Activated naive CD4-positive, alpha-beta T cell treated with anti-CD3 and anti-CD28 coated beads, Interleukin-2, amount 10 ng/mL, durations not matched to agents 7 days and 5 days (primary cell): Measurements from ENCODE around the gene ASIP.
"Not testable (repeated sequence)": the region's sequence is repeated elsewhere in the genome, so short reads cannot be mapped to it uniquely, and the experiment has no call there.

ENCODE experiments used
- CTCF ChIA-PET: fragments of 350-600 bp; sonication (Branson Sonifier 250); formaldehyde crosslinking; loops from one replicate; lab custom pipeline; 2021; ENCODE audit warnings: antibody characterized with exemption; lab: Charles Lee
- DNase-seq: peaks from one replicate; pipeline ENCODE4 v3.0.0-alpha.2; 2020
- H3K27ac Mint-ChIP-seq: one replicate; pipeline ENCODE4 v1.8.0; 2021; ENCODE audit warnings: mild to moderate bottlenecking, moderate library complexity, mixed read lengths
- H3K27me3 Mint-ChIP-seq: one replicate; pipeline ENCODE4 v1.8.0; 2021; ENCODE audit warnings: mild to moderate bottlenecking, mixed read lengths
- H3K36me3 Mint-ChIP-seq: one replicate; pipeline ENCODE4 v1.8.0; 2021; ENCODE audit warnings: mixed read lengths
- H3K4me1 Mint-ChIP-seq: one replicate; pipeline ENCODE4 v1.8.0; 2021; ENCODE audit warnings: mixed read lengths
- H3K4me3 Mint-ChIP-seq: one replicate; pipeline ENCODE4 v1.8.0; 2021; ENCODE audit warnings: mild to moderate bottlenecking, moderate library complexity, mixed read lengths
- H3K9me3 Mint-ChIP-seq: one replicate; pipeline ENCODE4 v1.8.0; 2021; ENCODE audit warnings: mixed read lengths

The ASIP gene

DNA sequence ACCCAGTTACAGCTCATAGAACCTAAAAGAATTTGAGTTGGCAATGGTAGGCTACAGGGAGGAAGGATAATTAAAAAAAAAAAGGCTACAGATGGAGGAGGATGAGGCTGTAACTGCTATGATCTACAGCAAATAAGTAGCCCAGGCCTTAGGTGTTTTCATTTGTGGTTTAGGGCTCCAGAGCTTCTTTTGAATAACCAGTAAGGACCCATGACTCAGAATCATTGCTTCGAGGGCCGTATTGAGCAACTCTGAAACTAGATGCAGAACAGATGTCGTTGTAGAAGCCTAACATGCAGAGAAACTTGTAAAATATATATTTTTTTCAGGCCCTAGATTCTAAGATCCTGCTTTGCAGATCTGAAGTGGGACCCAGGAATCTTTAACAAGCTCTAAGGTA is 19.0 kb upstream of the ASIP start:
- Mint-ChIP-seq H3K9me3 (no peaks in the 10 kb centered on the region), H3K36me3 (no peaks in the 10 kb centered on the region), H3K4me1 (no peaks in the 10 kb centered on the region), H3K27ac (no peak overlapping the region), H3K27me3 (peaks cover 20% of the 10 kb centered on the region), H3K4me3 (no peak overlapping the region)
- CTCF ChIA-PET, result interaction anchor here (1.0 kb wide), 1 partner anchor 27 kb away, joined by 3 read pairs; no protein-coding TSS in a partner anchor
- no peak for DNase-seq

- CTCF ChIA-PET, H3K4me1 Mint-ChIP-seq, H3K4me3 Mint-ChIP-seq: not testable (repeated sequence)
Observed at GRCh38 chr20:34224251-34224650, 17.0 kb upstream of the ASIP start.

DNA sequence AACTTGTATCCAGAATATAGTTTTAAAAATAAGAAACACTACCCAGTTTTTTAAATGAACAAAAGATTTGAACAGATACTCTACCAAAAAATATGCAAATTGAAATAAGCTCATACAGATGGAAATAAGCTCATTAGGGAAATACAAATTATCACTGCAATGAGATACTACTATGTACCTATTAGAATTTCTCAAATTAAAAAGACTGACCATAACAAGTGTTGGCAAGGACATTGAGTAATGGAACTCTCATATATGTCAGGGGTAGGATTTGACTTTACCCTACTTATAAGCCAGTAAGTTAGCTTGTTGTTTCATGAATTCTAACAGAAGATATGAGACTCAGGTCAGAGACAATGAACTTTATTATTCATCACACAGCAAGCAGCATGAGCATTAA is 9.6 kb upstream of the ASIP start:
- Mint-ChIP-seq H3K4me1 (no peaks in the 10 kb centered on the region), H3K4me3 (no peak overlapping the region), H3K27me3 (peaks cover 15% of the 10 kb centered on the region), H3K36me3 (no peaks in the 10 kb centered on the region), H3K9me3 (peaks cover 2% of the 10 kb centered on the region), H3K27ac (no peak overlapping the region)
- CTCF ChIA-PET, result interaction anchor here (0.6 kb wide), 1 partner anchor 537 kb away, joined by 3 read pairs; no protein-coding TSS in a partner anchor
- no peak for DNase-seq

More at GRCh38 chr20:34224251-34224650, 17.0 kb upstream of the ASIP start:
- H3K36me3 Mint-ChIP-seq, H3K9me3 Mint-ChIP-seq, DNase-seq, H3K27ac Mint-ChIP-seq: not testable (repeated sequence)
- H3K27me3 Mint-ChIP-seq, result peaks cover 13% of the 10 kb centered on the region

- Mint-ChIP-seq H3K9me3 (peaks cover 6% of the 10 kb centered on the region), H3K27ac (no peak overlapping the region), H3K4me3 (no peak overlapping the region), H3K4me1 (no peaks in the 10 kb centered on the region), H3K36me3 (peaks cover 2% of the 10 kb centered on the region), H3K27me3 (peaks cover 15% of the 10 kb centered on the region)
- no peak for DNase-seq
- CTCF ChIA-PET, result no interaction called here
Observed at GRCh38 chr20:34232494-34233087, 8.6 kb upstream of the ASIP start.

- H3K27ac Mint-ChIP-seq, result no peak overlapping the region
- DNase-seq, result no peak
- no peaks in the 10 kb centered on the region for H3K4me1 Mint-ChIP-seq
- H3K9me3 Mint-ChIP-seq, result peaks cover 16% of the 10 kb centered on the region
- CTCF ChIA-PET, result no interaction called here
- peaks cover 22% of the 10 kb centered on the region for H3K27me3 Mint-ChIP-seq
- no peak overlapping the region for H3K4me3 Mint-ChIP-seq
- H3K36me3 Mint-ChIP-seq, result peaks cover 8% of the 10 kb centered on the region
Observed at GRCh38 chr20:34233687-34234086, 7.5 kb upstream of the ASIP start.

GRCh38 chr20:34235875-34236274 is 5.3 kb upstream of the ASIP start:
- Mint-ChIP-seq H3K27ac (no peak overlapping the region), H3K4me3 (no peak overlapping the region), H3K4me1 (peaks cover 15% of the 10 kb centered on the region), H3K9me3 (peaks cover 16% of the 10 kb centered on the region), H3K27me3 (peaks cover 34% of the 10 kb centered on the region), H3K36me3 (peaks cover 11% of the 10 kb centered on the region)
- DNase-seq, result no peak
- CTCF ChIA-PET, result no interaction called here

- H3K36me3 Mint-ChIP-seq, result peaks cover 11% of the 10 kb centered on the region
- DNase-seq, result no peak
- peaks cover 16% of the 10 kb centered on the region for H3K9me3 Mint-ChIP-seq
- H3K27ac Mint-ChIP-seq, result no peak overlapping the region
- no peak overlapping the region for H3K4me3 Mint-ChIP-seq
- H3K4me1 Mint-ChIP-seq, result peaks cover 28% of the 10 kb centered on the region
- CTCF ChIA-PET, result no interaction called here
- peaks cover 32% of the 10 kb centered on the region for H3K27me3 Mint-ChIP-seq
Observed at GRCh38 chr20:34237942-34238341, 3.3 kb upstream of the ASIP start.

DNA sequence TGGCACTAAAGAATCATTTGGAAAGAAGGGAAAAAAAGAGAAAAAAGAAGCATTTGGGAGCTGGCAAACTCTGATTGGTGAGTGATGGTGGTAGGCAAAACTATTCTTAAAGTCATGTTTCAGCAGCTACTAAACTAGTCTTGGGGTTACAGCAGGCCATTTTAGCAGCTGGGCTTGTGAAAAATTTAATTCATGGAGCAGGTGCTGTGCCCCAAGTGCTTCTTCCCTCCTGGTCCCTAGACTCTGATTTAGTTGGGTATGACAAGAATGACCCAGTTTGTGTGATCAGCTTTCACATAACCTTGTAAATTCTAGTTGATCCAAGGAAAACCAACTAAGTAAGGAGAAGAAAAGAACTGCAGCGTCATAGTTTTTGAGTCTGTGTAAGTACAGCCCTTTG is 1.1 kb upstream of the ASIP start:
- peaks cover 11% of the 10 kb centered on the region for H3K36me3 Mint-ChIP-seq
- H3K4me3 Mint-ChIP-seq, result no peak overlapping the region
- peaks cover 14% of the 10 kb centered on the region for H3K9me3 Mint-ChIP-seq
- peaks cover 28% of the 10 kb centered on the region for H3K4me1 Mint-ChIP-seq
- H3K27ac Mint-ChIP-seq, result no peak overlapping the region
- peaks cover 29% of the 10 kb centered on the region for H3K27me3 Mint-ChIP-seq
- CTCF ChIA-PET, result interaction anchor here (1.4 to 1.5 kb wide), 2 partner anchors 10 to 73 kb away, joined by 3 to 4 read pairs; no protein-coding TSS in a partner anchor
- no peak for DNase-seq

GRCh38 chr20:34242015-34242414 is 792 bp downstream of the ASIP start:
- peaks cover 14% of the 10 kb centered on the region for H3K9me3 Mint-ChIP-seq
- peaks cover 28% of the 10 kb centered on the region for H3K4me1 Mint-ChIP-seq
- H3K4me3 Mint-ChIP-seq, DNase-seq, H3K27ac Mint-ChIP-seq, CTCF ChIA-PET: not testable (repeated sequence)
- peaks cover 19% of the 10 kb centered on the region for H3K27me3 Mint-ChIP-seq
- peaks cover 11% of the 10 kb centered on the region for H3K36me3 Mint-ChIP-seq

DNA sequence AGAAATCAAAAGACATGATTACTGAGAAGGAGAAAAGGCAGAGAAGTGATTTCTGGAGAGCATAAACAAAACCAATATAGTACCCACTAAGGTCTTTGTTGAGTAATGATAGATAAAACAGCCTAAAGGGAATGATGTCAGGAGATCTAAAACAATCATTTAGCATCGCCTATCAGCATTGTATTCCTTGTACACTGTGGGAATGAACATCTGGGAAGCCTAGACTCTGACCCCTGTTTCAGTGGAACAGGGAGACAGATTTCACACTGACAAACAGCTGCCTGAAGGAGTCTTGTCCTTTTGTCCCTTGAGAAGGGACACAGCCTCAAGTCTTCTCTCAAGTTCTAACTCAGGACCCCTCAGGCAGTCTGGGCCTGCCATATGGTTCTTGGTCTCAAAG is 1.7 kb downstream of the ASIP start:
- Mint-ChIP-seq H3K27ac (no peak overlapping the region), H3K9me3 (peaks cover 7% of the 10 kb centered on the region)

GRCh38 chr20:34243377-34243776 is 2.2 kb downstream of the ASIP start:
- Mint-ChIP-seq H3K27me3 (peaks cover 15% of the 10 kb centered on the region), H3K27ac (no peak overlapping the region), H3K9me3 (peaks cover 2% of the 10 kb centered on the region), H3K36me3 (peaks cover 4% of the 10 kb centered on the region), H3K4me1 (peaks cover 31% of the 10 kb centered on the region), H3K4me3 (no peak overlapping the region)
- DNase-seq, result no peak
- CTCF ChIA-PET, result no interaction called here

More for the DNA sequence above, 1.7 kb downstream of the ASIP start:
- DNase-seq, result no peak
- Mint-ChIP-seq H3K4me1 (peaks cover 28% of the 10 kb centered on the region), H3K27me3 (peaks cover 19% of the 10 kb centered on the region), H3K4me3 (no peak overlapping the region), H3K36me3 (peaks cover 9% of the 10 kb centered on the region)
- CTCF ChIA-PET, result interaction anchor here (0.6 kb wide), 1 partner anchor 101 kb away, joined by 4 read pairs; no protein-coding TSS in a partner anchor

DNA sequence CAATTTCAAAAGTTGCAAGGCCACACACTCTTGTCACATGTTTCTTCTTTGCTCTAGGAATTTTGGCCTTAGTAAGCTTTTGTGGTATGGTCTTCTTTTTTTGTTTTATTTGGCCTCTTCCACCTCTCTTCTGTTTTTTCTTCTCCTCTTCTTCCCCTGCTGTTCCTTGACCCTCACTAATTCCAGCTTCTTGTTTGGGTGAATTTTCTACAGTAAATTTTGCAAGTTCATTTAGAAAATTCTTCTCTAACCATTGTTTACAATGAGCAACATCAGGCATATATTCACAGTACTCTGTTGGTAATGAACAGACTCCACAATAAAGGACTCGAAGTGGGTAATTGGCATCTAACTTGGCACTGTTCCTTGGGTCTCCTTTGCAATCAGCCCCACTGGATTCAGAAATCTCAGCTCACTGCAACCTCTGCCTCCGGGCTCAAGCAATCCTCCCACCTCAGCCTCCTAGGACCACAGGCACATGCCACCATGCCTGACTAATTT is 5.0 kb downstream of the ASIP start:
- H3K4me3 Mint-ChIP-seq, result no peak overlapping the region
- no peak for DNase-seq
- peaks cover 25% of the 10 kb centered on the region for H3K4me1 Mint-ChIP-seq
- no peak overlapping the region for H3K27ac Mint-ChIP-seq
- H3K36me3 Mint-ChIP-seq, result no peaks in the 10 kb centered on the region
- no peaks in the 10 kb centered on the region for H3K27me3 Mint-ChIP-seq
- no peaks in the 10 kb centered on the region for H3K9me3 Mint-ChIP-seq
- CTCF ChIA-PET, result interaction anchor here (0.8 kb wide), 1 partner anchor 56 kb away, joined by 3 read pairs; no protein-coding TSS in a partner anchor

- peak overlapping the region; percentile 70 for H3K27ac Mint-ChIP-seq
- peak; percentile 32 for DNase-seq
- no peak overlapping the region for H3K4me3 Mint-ChIP-seq
- peaks cover 15% of the 10 kb centered on the region for H3K4me1 Mint-ChIP-seq
- CTCF ChIA-PET, result interaction anchor here (0.6 to 1.2 kb wide), 4 partner anchors 9 to 373 kb away, joined by 3 to 4 read pairs (median 3); no protein-coding TSS in a partner anchor
- H3K36me3 Mint-ChIP-seq, result no peaks in the 10 kb centered on the region
- H3K27me3 Mint-ChIP-seq, result no peaks in the 10 kb centered on the region
- H3K9me3 Mint-ChIP-seq, result no peaks in the 10 kb centered on the region
Observed at GRCh38 chr20:34249291-34249690, 8.1 kb downstream of the ASIP start.

GRCh38 chr20:34250005-34250404 is 8.8 kb downstream of the ASIP start:
- Mint-ChIP-seq H3K36me3 (no peaks in the 10 kb centered on the region), H3K27me3 (no peaks in the 10 kb centered on the region), H3K4me1 (peaks cover 15% of the 10 kb centered on the region), H3K27ac (no peak overlapping the region), H3K9me3 (no peaks in the 10 kb centered on the region), H3K4me3 (no peak overlapping the region)
- CTCF ChIA-PET, result interaction anchor here (1.0 to 1.2 kb wide), 2 partner anchors 10 to 28 kb away, joined by 3 read pairs; no protein-coding TSS in a partner anchor
- DNase-seq, result no peak

- no peaks in the 10 kb centered on the region for H3K27me3 Mint-ChIP-seq
- CTCF ChIA-PET, result no interaction called here
Observed at GRCh38 chr20:34251619-34252018, 10.4 kb downstream of the ASIP start.

More at GRCh38 chr20:34251619-34252018, 10.4 kb downstream of the ASIP start:
- Mint-ChIP-seq H3K27ac (no peak overlapping the region), H3K36me3 (no peaks in the 10 kb centered on the region), H3K4me3 (no peak overlapping the region), H3K4me1 (peaks cover 15% of the 10 kb centered on the region), H3K9me3 (no peaks in the 10 kb centered on the region)
- no peak for DNase-seq
